Liver (tissue), 9 donors: ENCODE data around the gene CD7. TPM values are rescaled to one million over a fixed set of nuclear protein-coding genes. Genes with fewer than 3 reads are reported as not detected.

Experiments used
- DNase-seq: peaks from one replicate; pipeline ENCODE4 v3.0.0-alpha.2; 2017; ENCODE audit warnings: low spot score
- H3K27ac ChIP-seq, 2 donors: one replicate each; pipeline ENCODE4 v1.7.0; 2013; ENCODE audit warnings: inconsistent platforms in 2 of 2, low read length in 2 of 2, control low read depth in 1 of 2, low read depth in 1 of 2, mild to moderate bottlenecking in 1 of 2
- H3K27me3 ChIP-seq, 4 donors: one replicate each; pipeline versions ENCODE4 v1.6.1 to v1.7.0; 2013; ENCODE audit warnings: low read length in 3 of 4, inconsistent platforms in 1 of 4, mild to moderate bottlenecking in 1 of 4, moderate library complexity in 1 of 4; ENCODE audit not compliant: control insufficient read depth in 4 of 4, insufficient read depth in 4 of 4
- H3K36me3 ChIP-seq, 4 donors: one replicate each; pipeline versions ENCODE4 v1.6.1 to v1.7.0; 2013; ENCODE audit warnings: low read length in 3 of 4, mild to moderate bottlenecking in 3 of 4, low read depth in 1 of 4, moderate library complexity in 1 of 4; ENCODE audit not compliant: control insufficient read depth in 4 of 4, insufficient read depth in 3 of 4
- H3K4me1 ChIP-seq, 4 donors: one replicate each; pipeline versions ENCODE4 v1.6.1 to v1.7.0; 2013; ENCODE audit warnings: low read length in 3 of 4, mild to moderate bottlenecking in 3 of 4, moderate library complexity in 1 of 4; ENCODE audit not compliant: control insufficient read depth in 4 of 4, insufficient read depth in 4 of 4
- H3K4me3 ChIP-seq, 3 donors: one replicate each; pipeline versions ENCODE4 v1.6.1 to v1.7.0; 2013; ENCODE audit warnings: low read length in 3 of 3, control low read depth in 1 of 3, low read depth in 1 of 3, mild to moderate bottlenecking in 1 of 3
- H3K9ac ChIP-seq, 2 donors: one replicate each; pipeline ENCODE4 v1.7.0; 2013; ENCODE audit warnings: low read length in 2 of 2, mild to moderate bottlenecking in 2 of 2, moderate library complexity in 2 of 2, control low read depth in 1 of 2, low read depth in 1 of 2
- H3K9me3 ChIP-seq, 4 donors: one replicate each; pipeline versions ENCODE4 v1.6.1 to v1.7.0; 2013; ENCODE audit warnings: low read length in 3 of 4; ENCODE audit not compliant: control insufficient read depth in 4 of 4
- EGR1 ChIP-seq, 2 donors: IDR thresholded peaks; 2 replicates each; pipeline ENCODE4 v1.6.1; 2016 to 2018; ENCODE audit warnings: antibody characterized with exemption in 2 of 2, low read depth in 2 of 2
- FOXA1 ChIP-seq: IDR thresholded peaks from 2 replicates; pipeline ENCODE4 v1.6.1; 2016; ENCODE audit warnings: antibody characterized with exemption
- FOXA2 ChIP-seq: IDR thresholded peaks from 2 replicates; pipeline ENCODE4 v1.6.1; 2016; ENCODE audit warnings: antibody characterized with exemption
- GABPA ChIP-seq, 2 donors: IDR thresholded peaks in 1 of 2; conservative IDR thresholded peaks in 1 of 2; 2 replicates each; pipeline ENCODE4 v1.6.1; 2016; ENCODE audit warnings: antibody characterized with exemption in 2 of 2, mild to moderate bottlenecking in 1 of 2, moderate library complexity in 1 of 2
- HNF4A ChIP-seq, 2 donors: conservative IDR thresholded peaks; 2 replicates each; pipeline ENCODE4 v1.6.1; 2016; ENCODE audit warnings: antibody characterized with exemption in 2 of 2, mild to moderate bottlenecking in 2 of 2
- HNF4G ChIP-seq: IDR thresholded peaks from 2 replicates; pipeline ENCODE4 v1.6.1; 2016; ENCODE audit warnings: antibody characterized with exemption
- JUND ChIP-seq, 2 donors: IDR thresholded peaks; 2 replicates each; pipeline ENCODE4 v1.6.1; 2016; ENCODE audit warnings: antibody characterized with exemption in 2 of 2
- NR2F2 ChIP-seq: IDR thresholded peaks from 2 replicates; pipeline ENCODE4 v1.6.1; 2016; ENCODE audit warnings: antibody characterized with exemption
- RAD21 ChIP-seq, 2 donors: IDR thresholded peaks; 2 replicates each; pipeline ENCODE4 v1.6.1; 2016; ENCODE audit warnings: antibody characterized with exemption in 2 of 2, mild to moderate bottlenecking in 2 of 2
- RXRA ChIP-seq, 2 donors: IDR thresholded peaks; 2 replicates each; pipeline ENCODE4 v1.6.1; 2017 to 2018; ENCODE audit warnings: antibody characterized with exemption in 2 of 2, mild to moderate bottlenecking in 1 of 2
- SP1 ChIP-seq: IDR thresholded peaks from 2 replicates; pipeline ENCODE4 v1.6.1; 2018; ENCODE audit warnings: antibody characterized with exemption, mild to moderate bottlenecking
- TAF1 ChIP-seq: conservative IDR thresholded peaks from 2 replicates; pipeline ENCODE4 v1.6.1; 2016; ENCODE audit warnings: antibody characterized with exemption, mild to moderate bottlenecking
- YY1 ChIP-seq: IDR thresholded peaks from 2 replicates; pipeline ENCODE4 v1.6.1; 2016; ENCODE audit warnings: antibody characterized with exemption, mild to moderate bottlenecking
- whole genome bisulfite sequencing: extraction: QIAGEN DNeasy Blood & Tissue Kit; methylation state at CpG from one replicate; pipeline ENCODE4 v1.1.7; 2013; 5-methylcytosine and 5-hydroxymethylcytosine counted together
- polyA plus RNA-seq, 2 donors: library from polyadenylated mRNA; stranded (reverse) in 1 of 2; unstranded in 1 of 2; fragments of 200-250 nt in 1 of 2; fragments of >200 nt in 1 of 2; fragmentation: Nextera tagmentation in 1 of 2; extraction: Ambion mirVana in 1 of 2; gene quantifications; one replicate each; pipeline versions ENCODE4 v1.2.1 to v1.2.3, GENCODE V29; 2013 to 2015
- total RNA-seq, 2 donors: library from RNA; depleted of rRNA; stranded (reverse); fragments of >200 nt; gene quantifications; one replicate each; pipeline ENCODE4 v1.2.3, GENCODE V29; 2014
- TF ChIP-seq, protein P1 (sequence below): IDR thresholded peaks from 2 replicates; pipeline ENCODE4 v1.6.1; 2016; ENCODE audit warnings: antibody characterized with exemption
- TF ChIP-seq, protein P2 (sequence below): fragments of 150-350 bp; IDR thresholded peaks from 2 replicates; pipeline ENCODE4 v1.5.1; 2017; ENCODE audit warnings: improper control_type of control experiment, low read depth, low read length; ENCODE audit not compliant: missing input control
- TF ChIP-seq, protein P3 (sequence below): IDR thresholded peaks from 2 replicates; pipeline ENCODE4 v1.6.1; 2016; ENCODE audit warnings: antibody characterized with exemption
- TF ChIP-seq, protein P4 (sequence below): IDR thresholded peaks from 2 replicates; pipeline ENCODE4 v1.6.1; 2016; ENCODE audit warnings: antibody characterized with exemption
- TF ChIP-seq, protein P5 (sequence below): IDR thresholded peaks from 2 replicates; pipeline ENCODE4 v1.6.1; 2016; ENCODE audit warnings: antibody characterized with exemption, mild to moderate bottlenecking
- donor health status: healthy.
- donor health status: healthy.
- donor health status: healthy.
- donor health status: healthy.
- donor health status: healthy.

The CD7 gene
- total and polyA plus RNA-seq, 4 donors = 1.0 to 1.5 (median 1.4) TPM

DNA sequence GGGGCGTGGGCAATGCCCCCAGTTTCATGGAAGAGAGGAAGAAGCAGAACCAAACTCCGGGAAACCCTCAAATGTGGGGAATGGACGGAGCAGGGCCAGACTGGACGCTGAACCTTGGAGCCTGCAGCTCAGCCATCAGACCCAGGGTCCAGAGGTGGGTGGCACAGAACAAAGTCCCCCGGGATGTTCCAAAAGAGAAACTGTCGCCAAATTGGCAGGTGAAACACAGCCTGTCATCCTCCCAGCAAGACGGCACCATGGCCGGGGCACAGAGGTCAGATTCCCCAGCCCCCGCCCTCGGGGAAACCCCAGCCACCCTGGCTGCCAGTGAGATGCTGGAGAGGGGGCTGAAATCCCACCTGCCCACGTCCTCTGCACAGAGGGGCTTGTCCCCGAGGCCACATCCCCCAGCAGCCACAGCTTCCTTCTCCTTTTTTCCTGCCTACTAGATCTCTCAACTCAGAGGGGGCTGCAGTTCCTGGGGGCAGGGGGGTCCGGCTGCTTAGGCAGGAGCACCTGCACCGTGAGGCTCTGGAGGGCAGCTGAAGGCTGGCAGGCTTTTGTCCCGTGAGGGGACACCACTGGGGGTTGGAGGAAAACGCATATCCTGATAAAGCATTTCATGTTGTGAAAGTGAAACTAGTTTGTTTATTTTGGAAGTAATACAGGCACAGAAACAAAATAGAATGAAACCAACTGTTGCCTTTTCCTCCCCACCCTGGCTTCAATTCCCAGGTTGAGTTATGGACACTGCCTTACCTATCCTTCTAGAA, 17.4 kb upstream of the CD7 start:
- H3K36me3 ChIP-seq = no peaks in the 10 kb centered on the region
- no peak for DNase-seq
- H3K27me3 ChIP-seq = no peaks in the 10 kb centered on the region
- H3K4me3 ChIP-seq = peak overlapping the region; percentile 26 to 64 (median 55)
- TF ChIP-seq, protein P1, sequence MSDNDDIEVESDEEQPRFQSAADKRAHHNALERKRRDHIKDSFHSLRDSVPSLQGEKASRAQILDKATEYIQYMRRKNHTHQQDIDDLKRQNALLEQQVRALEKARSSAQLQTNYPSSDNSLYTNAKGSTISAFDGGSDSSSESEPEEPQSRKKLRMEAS = peak; percentile 78
- TF ChIP-seq NR2F2 (peak; percentile 72), YY1 (peak; percentile 52), FOXA2 (peak; percentile 50), HNF4G (peak; percentile 100), EGR1 (IDR thresholded peaks at IDR 0.05; ENCODE audit: low read depth in 2 of 2) (peak in 1 of 2 donors; percentile 38), RXRA (IDR thresholded peaks at IDR 0.05) (peak; percentile 78 to 94), JUND (IDR thresholded peaks at IDR 0.05) (peak in 1 of 2 donors; percentile 66), FOXA1 (no peak), RAD21 (IDR thresholded peaks at IDR 0.05) (no peak), GABPA (IDR thresholded peaks at IDR 0.05 in 1 of 2, conservative IDR thresholded peaks at IDR 0.05 in 1 of 2) (no peak), HNF4A (conservative IDR thresholded peaks at IDR 0.05) (peak; percentile 100), TAF1 (no peak), SP1 (peak; percentile 83)
- TF ChIP-seq, protein P2, sequence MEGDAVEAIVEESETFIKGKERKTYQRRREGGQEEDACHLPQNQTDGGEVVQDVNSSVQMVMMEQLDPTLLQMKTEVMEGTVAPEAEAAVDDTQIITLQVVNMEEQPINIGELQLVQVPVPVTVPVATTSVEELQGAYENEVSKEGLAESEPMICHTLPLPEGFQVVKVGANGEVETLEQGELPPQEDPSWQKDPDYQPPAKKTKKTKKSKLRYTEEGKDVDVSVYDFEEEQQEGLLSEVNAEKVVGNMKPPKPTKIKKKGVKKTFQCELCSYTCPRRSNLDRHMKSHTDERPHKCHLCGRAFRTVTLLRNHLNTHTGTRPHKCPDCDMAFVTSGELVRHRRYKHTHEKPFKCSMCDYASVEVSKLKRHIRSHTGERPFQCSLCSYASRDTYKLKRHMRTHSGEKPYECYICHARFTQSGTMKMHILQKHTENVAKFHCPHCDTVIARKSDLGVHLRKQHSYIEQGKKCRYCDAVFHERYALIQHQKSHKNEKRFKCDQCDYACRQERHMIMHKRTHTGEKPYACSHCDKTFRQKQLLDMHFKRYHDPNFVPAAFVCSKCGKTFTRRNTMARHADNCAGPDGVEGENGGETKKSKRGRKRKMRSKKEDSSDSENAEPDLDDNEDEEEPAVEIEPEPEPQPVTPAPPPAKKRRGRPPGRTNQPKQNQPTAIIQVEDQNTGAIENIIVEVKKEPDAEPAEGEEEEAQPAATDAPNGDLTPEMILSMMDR = no peak
- TF ChIP-seq, protein P3, sequence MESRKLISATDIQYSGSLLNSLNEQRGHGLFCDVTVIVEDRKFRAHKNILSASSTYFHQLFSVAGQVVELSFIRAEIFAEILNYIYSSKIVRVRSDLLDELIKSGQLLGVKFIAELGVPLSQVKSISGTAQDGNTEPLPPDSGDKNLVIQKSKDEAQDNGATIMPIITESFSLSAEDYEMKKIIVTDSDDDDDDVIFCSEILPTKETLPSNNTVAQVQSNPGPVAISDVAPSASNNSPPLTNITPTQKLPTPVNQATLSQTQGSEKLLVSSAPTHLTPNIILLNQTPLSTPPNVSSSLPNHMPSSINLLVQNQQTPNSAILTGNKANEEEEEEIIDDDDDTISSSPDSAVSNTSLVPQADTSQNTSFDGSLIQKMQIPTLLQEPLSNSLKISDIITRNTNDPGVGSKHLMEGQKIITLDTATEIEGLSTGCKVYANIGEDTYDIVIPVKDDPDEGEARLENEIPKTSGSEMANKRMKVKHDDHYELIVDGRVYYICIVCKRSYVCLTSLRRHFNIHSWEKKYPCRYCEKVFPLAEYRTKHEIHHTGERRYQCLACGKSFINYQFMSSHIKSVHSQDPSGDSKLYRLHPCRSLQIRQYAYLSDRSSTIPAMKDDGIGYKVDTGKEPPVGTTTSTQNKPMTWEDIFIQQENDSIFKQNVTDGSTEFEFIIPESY = peak; percentile 83
- TF ChIP-seq, protein P4, sequence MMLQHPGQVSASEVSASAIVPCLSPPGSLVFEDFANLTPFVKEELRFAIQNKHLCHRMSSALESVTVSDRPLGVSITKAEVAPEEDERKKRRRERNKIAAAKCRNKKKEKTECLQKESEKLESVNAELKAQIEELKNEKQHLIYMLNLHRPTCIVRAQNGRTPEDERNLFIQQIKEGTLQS = no peak
- TF ChIP-seq, protein P5, sequence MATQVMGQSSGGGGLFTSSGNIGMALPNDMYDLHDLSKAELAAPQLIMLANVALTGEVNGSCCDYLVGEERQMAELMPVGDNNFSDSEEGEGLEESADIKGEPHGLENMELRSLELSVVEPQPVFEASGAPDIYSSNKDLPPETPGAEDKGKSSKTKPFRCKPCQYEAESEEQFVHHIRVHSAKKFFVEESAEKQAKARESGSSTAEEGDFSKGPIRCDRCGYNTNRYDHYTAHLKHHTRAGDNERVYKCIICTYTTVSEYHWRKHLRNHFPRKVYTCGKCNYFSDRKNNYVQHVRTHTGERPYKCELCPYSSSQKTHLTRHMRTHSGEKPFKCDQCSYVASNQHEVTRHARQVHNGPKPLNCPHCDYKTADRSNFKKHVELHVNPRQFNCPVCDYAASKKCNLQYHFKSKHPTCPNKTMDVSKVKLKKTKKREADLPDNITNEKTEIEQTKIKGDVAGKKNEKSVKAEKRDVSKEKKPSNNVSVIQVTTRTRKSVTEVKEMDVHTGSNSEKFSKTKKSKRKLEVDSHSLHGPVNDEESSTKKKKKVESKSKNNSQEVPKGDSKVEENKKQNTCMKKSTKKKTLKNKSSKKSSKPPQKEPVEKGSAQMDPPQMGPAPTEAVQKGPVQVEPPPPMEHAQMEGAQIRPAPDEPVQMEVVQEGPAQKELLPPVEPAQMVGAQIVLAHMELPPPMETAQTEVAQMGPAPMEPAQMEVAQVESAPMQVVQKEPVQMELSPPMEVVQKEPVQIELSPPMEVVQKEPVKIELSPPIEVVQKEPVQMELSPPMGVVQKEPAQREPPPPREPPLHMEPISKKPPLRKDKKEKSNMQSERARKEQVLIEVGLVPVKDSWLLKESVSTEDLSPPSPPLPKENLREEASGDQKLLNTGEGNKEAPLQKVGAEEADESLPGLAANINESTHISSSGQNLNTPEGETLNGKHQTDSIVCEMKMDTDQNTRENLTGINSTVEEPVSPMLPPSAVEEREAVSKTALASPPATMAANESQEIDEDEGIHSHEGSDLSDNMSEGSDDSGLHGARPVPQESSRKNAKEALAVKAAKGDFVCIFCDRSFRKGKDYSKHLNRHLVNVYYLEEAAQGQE = peak; percentile 63
- peak overlapping the region; percentile 98 to 99 for H3K27ac ChIP-seq
- H3K9ac ChIP-seq = peak overlapping the region; percentile 66 to 83
- H3K9me3 ChIP-seq = no peaks in the 10 kb centered on the region
- WGBS = 9% methylated on average over 16 of the region's 16 CpGs
- H3K4me1 ChIP-seq = peaks cover 5 to 33% (median 21%) of the 10 kb centered on the region in 4 donors
